22Rv1 (cell line): ENCODE data around the gene CKB.

Experiments used
- ZFX ChIP-seq: fragments of 450-650 bp; IDR thresholded peaks from 2 replicates; pipeline ENCODE4 v1.6.1; 2017; ENCODE audit warnings: antibody characterized with exemption, borderline replicate concordance
- TF ChIP-seq, protein P1 (sequence below): fragments of 450-650 bp; IDR thresholded peaks from 2 replicates; pipeline ENCODE4 v1.5.1; 2017; ENCODE audit warnings: mild to moderate bottlenecking

DNA sequence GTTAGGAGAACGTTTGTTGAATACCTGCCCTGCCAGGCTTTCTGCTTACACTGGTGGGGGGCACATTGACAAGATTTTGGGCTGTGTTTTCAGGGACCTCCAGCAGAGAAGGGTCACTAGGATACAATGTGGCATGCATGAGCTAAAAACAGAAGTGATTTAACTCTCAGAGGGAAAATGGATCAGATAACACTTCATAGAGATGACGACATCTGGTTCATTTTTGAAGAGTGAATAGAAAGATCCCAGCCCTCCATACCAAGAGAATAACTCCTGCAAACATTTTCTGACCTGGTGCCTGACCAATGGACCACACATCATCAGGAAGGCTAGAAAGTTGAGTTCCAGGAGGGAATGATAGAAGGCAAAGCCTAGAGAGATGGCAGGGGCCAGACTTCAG is 33.7 kb downstream of the CKB start:
- TF ChIP-seq, protein P1, sequence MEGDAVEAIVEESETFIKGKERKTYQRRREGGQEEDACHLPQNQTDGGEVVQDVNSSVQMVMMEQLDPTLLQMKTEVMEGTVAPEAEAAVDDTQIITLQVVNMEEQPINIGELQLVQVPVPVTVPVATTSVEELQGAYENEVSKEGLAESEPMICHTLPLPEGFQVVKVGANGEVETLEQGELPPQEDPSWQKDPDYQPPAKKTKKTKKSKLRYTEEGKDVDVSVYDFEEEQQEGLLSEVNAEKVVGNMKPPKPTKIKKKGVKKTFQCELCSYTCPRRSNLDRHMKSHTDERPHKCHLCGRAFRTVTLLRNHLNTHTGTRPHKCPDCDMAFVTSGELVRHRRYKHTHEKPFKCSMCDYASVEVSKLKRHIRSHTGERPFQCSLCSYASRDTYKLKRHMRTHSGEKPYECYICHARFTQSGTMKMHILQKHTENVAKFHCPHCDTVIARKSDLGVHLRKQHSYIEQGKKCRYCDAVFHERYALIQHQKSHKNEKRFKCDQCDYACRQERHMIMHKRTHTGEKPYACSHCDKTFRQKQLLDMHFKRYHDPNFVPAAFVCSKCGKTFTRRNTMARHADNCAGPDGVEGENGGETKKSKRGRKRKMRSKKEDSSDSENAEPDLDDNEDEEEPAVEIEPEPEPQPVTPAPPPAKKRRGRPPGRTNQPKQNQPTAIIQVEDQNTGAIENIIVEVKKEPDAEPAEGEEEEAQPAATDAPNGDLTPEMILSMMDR, result no peak
- TF ChIP-seq ZFX, result no peak
